ENCODE data around the gene ARL8A. TPM values are rescaled to one million over a fixed set of nuclear protein-coding genes. Genes with fewer than 3 reads are reported as not detected.
A peak's percentile ranks its signal among the peaks of the same experiment; 100 is the strongest.

The ARL8A gene
- total RNA-seq, 3 donors from 2014 or later: 36.3 to 69.6 (median 41.2) TPM

DNA sequence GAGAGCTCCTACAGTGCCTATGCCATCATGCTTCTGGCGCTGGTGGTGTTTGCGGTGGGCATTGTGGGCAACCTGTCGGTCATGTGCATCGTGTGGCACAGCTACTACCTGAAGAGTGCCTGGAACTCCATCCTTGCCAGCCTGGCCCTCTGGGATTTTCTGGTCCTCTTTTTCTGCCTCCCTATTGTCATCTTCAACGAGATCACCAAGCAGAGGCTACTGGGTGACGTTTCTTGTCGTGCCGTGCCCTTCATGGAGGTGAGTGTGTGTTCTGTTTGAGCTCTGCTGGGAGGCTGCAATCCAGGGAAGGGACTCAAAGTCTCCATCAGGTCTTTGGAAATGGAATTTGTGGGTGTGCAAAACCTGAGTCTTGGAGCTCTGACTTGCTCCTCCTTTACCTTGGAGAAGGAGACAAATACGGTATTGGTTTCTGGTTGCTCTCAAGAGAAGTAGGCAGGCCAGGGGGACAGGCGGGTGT lies 21.2 kb downstream of the ARL8A start:
- intact Hi-C loops (cut with DNase I, micrococcal nuclease): loop anchor here (5.0 kb wide), 2 partner anchors 116 to 231 kb away; no protein-coding TSS in a partner anchor
- TF ChIP-seq CTCF (IDR thresholded peaks at IDR 0.05): no peak
- Histone ChIP-seq H3K4me1 (ENCODE audit: low read depth) (peaks cover 4% of the 10 kb centered on the region), H3K36me3 (ENCODE audit: low read depth) (no peaks in the 10 kb centered on the region), H3K9me3 (no peaks in the 10 kb centered on the region), H3K4me3 (no peak overlapping the region)
- no peak for DNase-seq
- ATAC-seq: no peak

DNA sequence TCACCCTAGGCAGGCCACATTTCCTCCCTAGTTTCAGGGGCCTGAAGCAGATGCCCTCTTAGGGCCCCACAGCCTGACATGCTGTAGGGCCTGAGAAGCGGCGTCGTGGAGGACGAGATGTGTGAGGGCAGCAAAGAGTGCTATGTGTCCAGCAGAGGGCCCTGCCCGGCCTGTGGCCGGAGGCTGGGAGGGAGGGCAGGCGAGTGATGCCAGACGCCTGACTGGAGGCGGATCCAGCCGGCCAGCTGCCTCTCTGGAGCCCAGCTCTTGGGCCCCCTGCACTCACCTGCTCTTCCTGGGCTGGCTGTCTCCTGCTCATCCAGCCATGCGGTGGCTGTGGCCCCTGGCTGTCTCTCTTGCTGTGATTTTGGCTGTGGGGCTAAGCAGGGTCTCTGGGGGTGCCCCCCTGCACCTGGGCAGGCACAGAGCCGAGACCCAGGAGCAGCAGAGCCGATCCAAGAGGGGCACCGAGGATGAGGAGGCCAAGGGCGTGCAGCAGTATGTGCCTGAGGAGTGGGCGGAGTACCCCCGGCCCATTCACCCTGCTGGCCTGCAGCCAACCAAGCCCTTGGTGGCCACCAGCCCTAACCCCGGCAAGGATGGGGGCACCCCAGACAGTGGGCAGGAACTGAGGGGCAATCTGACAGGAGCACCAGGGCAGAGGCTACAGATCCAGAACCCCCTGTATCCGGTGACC lies 21.8 kb downstream of the ARL8A start, which contains the start of gene GPR37L1:
Gene GPR37L1, plus strand, starts transcription at position 279 of the 697 bp plus-strand sequence. Its CDS starts 47 bp downstream, at position 326.
- TF ChIP-seq CTCF (IDR thresholded peaks at IDR 0.05): no peak
- H3K4me1 ChIP-seq (ENCODE audit: low read depth): peaks cover 10% of the 10 kb centered on the region
- intact Hi-C loops (cut with DNase I, micrococcal nuclease): loop anchor here (5.0 kb wide), 2 partner anchors 115 to 230 kb away; no protein-coding TSS in a partner anchor
- H3K36me3 ChIP-seq (ENCODE audit: low read depth): no peaks in the 10 kb centered on the region
- ATAC-seq: no peak
- no peaks in the 10 kb centered on the region for H3K9me3 ChIP-seq
- H3K4me3 ChIP-seq: no peak within 1 kb of the TSS
- no peak for DNase-seq

DNA sequence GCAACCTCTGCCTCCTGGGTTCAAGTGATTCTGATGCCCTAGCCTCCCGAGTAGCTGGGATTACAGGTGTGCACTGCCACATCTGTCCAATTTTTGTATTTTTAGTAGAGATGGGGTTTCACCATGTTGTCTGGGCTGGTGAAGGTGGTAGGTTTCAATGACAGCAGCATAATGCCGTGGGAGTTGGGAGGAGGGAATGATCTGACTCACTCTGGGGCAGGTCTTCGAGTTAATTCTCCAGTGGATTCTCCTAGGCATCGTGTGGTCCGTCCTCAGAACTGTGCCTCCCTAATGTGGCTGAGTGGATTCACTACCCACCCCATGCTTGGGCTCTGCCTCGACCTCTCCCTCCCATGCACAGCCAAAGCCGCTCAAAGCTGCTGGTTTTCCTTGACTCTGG lies 23.5 kb downstream of the ARL8A start:
- TF ChIP-seq CTCF (IDR thresholded peaks at IDR 0.05): no peak
- intact Hi-C loops (cut with DNase I, micrococcal nuclease): loop anchor here (5.0 kb wide), 2 partner anchors 114 to 229 kb away; no protein-coding TSS in a partner anchor
- H3K36me3 ChIP-seq (ENCODE audit: low read depth): no peaks in the 10 kb centered on the region
- ATAC-seq: no peak
- H3K4me3 ChIP-seq: no peak overlapping the region
- no peaks in the 10 kb centered on the region for H3K9me3 ChIP-seq
- DNase-seq: no peak
- H3K4me1 ChIP-seq (ENCODE audit: low read depth): peaks cover 12% of the 10 kb centered on the region

DNA sequence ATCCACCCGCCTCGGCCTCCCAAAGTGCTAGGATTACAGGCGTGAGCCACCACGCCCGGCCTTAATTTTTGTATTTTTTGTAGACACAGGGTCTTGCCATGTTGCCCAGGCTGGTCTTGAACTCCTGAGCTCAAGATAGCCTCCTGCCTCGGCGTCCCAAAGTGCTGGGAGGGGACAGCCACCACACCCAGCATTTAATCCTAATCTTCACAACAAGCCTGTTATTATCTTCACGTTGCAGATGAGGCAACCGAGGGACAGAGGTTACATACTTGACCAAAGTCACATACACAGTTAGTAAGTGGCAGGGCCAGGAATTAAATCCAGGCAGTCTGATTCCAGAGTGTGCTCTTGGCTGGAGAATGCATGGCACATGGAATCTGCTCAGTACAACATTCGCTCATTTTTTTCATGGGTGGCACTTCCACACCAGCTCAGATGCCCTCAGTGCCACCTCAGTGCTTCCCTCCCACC lies 26.6 kb downstream of the ARL8A start:
- peak in 1 of 3 donors; percentile 47 for DNase-seq
- H3K4me1 ChIP-seq (ENCODE audit: low read depth): peaks cover 12% of the 10 kb centered on the region
- H3K4me3 ChIP-seq: no peak overlapping the region
- no peaks in the 10 kb centered on the region for H3K36me3 ChIP-seq (ENCODE audit: low read depth)
- H3K9me3 ChIP-seq: no peaks in the 10 kb centered on the region
- peak; percentile 44 for ATAC-seq
- no peak for TF ChIP-seq CTCF (IDR thresholded peaks at IDR 0.05)
- intact Hi-C loops (cut with DNase I, micrococcal nuclease): loop anchor here in 1 of 2 donors (10.0 kb wide), 1 partner anchor 113 kb away; no protein-coding TSS in a partner anchor

GRCh38 chr1:202116287-202116686 lies 28.2 kb downstream of the ARL8A start:
- peaks cover 12% of the 10 kb centered on the region for H3K4me1 ChIP-seq (ENCODE audit: low read depth)
- intact Hi-C loops (cut with DNase I, micrococcal nuclease): loop anchor here in 1 of 2 donors (10.0 kb wide), 1 partner anchor 111 kb away; no protein-coding TSS in a partner anchor
- TF ChIP-seq CTCF (IDR thresholded peaks at IDR 0.05): no peak
- H3K36me3 ChIP-seq (ENCODE audit: low read depth): no peaks in the 10 kb centered on the region
- ATAC-seq: no peak
- H3K4me3 ChIP-seq: no peak overlapping the region
- no peak for DNase-seq
- no peaks in the 10 kb centered on the region for H3K9me3 ChIP-seq
